Measurements from ENCODE around the gene GARIN5A.

The GARIN5A gene

GRCh38 chr19:50432221-50433028 lies 44.2 kb downstream of the GARIN5A start, which contains the start of gene MYBPC2:
Gene MYBPC2 (plus strand): TSS chr19:50432892. CDS start chr19:50432954, 62 bp downstream.
- TF ChIP-seq, protein P1, sequence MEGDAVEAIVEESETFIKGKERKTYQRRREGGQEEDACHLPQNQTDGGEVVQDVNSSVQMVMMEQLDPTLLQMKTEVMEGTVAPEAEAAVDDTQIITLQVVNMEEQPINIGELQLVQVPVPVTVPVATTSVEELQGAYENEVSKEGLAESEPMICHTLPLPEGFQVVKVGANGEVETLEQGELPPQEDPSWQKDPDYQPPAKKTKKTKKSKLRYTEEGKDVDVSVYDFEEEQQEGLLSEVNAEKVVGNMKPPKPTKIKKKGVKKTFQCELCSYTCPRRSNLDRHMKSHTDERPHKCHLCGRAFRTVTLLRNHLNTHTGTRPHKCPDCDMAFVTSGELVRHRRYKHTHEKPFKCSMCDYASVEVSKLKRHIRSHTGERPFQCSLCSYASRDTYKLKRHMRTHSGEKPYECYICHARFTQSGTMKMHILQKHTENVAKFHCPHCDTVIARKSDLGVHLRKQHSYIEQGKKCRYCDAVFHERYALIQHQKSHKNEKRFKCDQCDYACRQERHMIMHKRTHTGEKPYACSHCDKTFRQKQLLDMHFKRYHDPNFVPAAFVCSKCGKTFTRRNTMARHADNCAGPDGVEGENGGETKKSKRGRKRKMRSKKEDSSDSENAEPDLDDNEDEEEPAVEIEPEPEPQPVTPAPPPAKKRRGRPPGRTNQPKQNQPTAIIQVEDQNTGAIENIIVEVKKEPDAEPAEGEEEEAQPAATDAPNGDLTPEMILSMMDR (IDR thresholded peaks at IDR 0.05), result no peak
- no peaks in the 10 kb centered on the region for H3K36me3 ChIP-seq
- peaks cover 5 to 22% (median 18%) of the 10 kb centered on the region in 4 donors for H3K4me1 ChIP-seq
- no peaks in the 10 kb centered on the region for H3K9me3 ChIP-seq
- no peak for DNase-seq
- intact Hi-C loops (cut with DNase I; ENCODE audit: low total_unique reads), result no loop called here
- H3K27ac ChIP-seq, result peak within 1 kb of the TSS in 1 of 2 donors; percentile 32
- peaks cover 5 to 90% of the 10 kb centered on the region in 2 donors for H3K27me3 ChIP-seq
- peak within 1 kb of the TSS; percentile 46 to 61 for H3K4me3 ChIP-seq

GRCh38 chr19:50431343-50432220 lies 45.1 kb downstream of the GARIN5A start:
- Histone ChIP-seq H3K27me3 (peaks cover 5 to 85% of the 10 kb centered on the region in 2 donors), H3K9me3 (no peaks in the 10 kb centered on the region), H3K27ac (peak overlapping the region in 1 of 2 donors; percentile 32), H3K36me3 (no peaks in the 10 kb centered on the region), H3K4me3 (peak overlapping the region; percentile 46 to 61), H3K4me1 (peaks cover 5 to 22% (median 18%) of the 10 kb centered on the region in 4 donors)
- peak; percentile 65 to 84 for DNase-seq
- TF ChIP-seq, protein P1 (IDR thresholded peaks at IDR 0.05), result no peak
- intact Hi-C loops (cut with DNase I; ENCODE audit: low total_unique reads), result no loop called here

- no peak for DNase-seq
- Histone ChIP-seq H3K27me3 (peaks cover 5 to 79% of the 10 kb centered on the region in 2 donors), H3K4me1 (peaks cover 5 to 22% (median 18%) of the 10 kb centered on the region in 4 donors), H3K36me3 (no peaks in the 10 kb centered on the region), H3K9me3 (no peaks in the 10 kb centered on the region), H3K27ac (peak overlapping the region in 1 of 2 donors; percentile 32), H3K4me3 (peak overlapping the region; percentile 46 to 61)
- TF ChIP-seq, protein P1 (IDR thresholded peaks at IDR 0.05), result no peak
- intact Hi-C loops (cut with DNase I; ENCODE audit: low total_unique reads), result no loop called here
Measured at GRCh38 chr19:50430888-50431342, 45.7 kb downstream of the GARIN5A start.

GRCh38 chr19:50428772-50429463 lies 47.7 kb downstream of the GARIN5A start:
- Histone ChIP-seq H3K9me3 (no peaks in the 10 kb centered on the region), H3K4me3 (no peak overlapping the region), H3K36me3 (no peaks in the 10 kb centered on the region), H3K27ac (no peak overlapping the region), H3K27me3 (peaks cover 5 to 66% of the 10 kb centered on the region in 2 donors), H3K4me1 (peaks cover 5 to 22% (median 18%) of the 10 kb centered on the region in 4 donors)
- intact Hi-C loops (cut with DNase I; ENCODE audit: low total_unique reads), result no loop called here
- no peak for DNase-seq
- TF ChIP-seq, protein P1 (IDR thresholded peaks at IDR 0.05), result no peak

- H3K27ac ChIP-seq, result no peak overlapping the region
- no peaks in the 10 kb centered on the region for H3K36me3 ChIP-seq
- H3K27me3 ChIP-seq, result peaks cover 5 to 65% of the 10 kb centered on the region in 2 donors
- H3K4me1 ChIP-seq, result peaks cover 5 to 22% (median 18%) of the 10 kb centered on the region in 4 donors
- H3K9me3 ChIP-seq, result no peaks in the 10 kb centered on the region
- TF ChIP-seq, protein P1 (IDR thresholded peaks at IDR 0.05), result no peak
- DNase-seq, result peak; percentile 83 to 90
- intact Hi-C loops (cut with DNase I; ENCODE audit: low total_unique reads), result no loop called here
- peak overlapping the region in 1 of 2 donors; percentile 13 for H3K4me3 ChIP-seq
Measured at GRCh38 chr19:50427997-50428425, 48.6 kb downstream of the GARIN5A start.
